HepG2 (cell line): ENCODE data around the gene JPH4. TPM values are rescaled to one million over a fixed set of nuclear protein-coding genes. Genes with fewer than 3 reads are reported as not detected.

Experiments used
- CCAR2 ChIP-seq: fragments of 200-400 bp; formaldehyde crosslinking; optimal IDR thresholded peaks from 2 replicates; pipeline ENCODE3; 2018; ENCODE audit warnings: low read depth, mild to moderate bottlenecking, low read length, moderate library complexity
- CEBPB ChIP-seq: IDR thresholded peaks from 2 replicates; pipeline ENCODE4 v1.6.1; 2011; ENCODE audit warnings: low read depth, low read length, improper control_type of control experiment, borderline replicate concordance
- ETV6 ChIP-seq: sonication (generic); formaldehyde crosslinking; conservative IDR thresholded peaks from 2 replicates; pipeline ENCODE4 v1.4.0; 2020; ENCODE audit warnings: missing genetic modification reagents
- FOXA1 ChIP-seq, 2 experiments: fragments of 450-650 bp in 1 of 2; sonication (generic) in 1 of 2; formaldehyde crosslinking in 1 of 2; IDR thresholded peaks; 2 replicates each; pipeline versions ENCODE4 v1.4.0 to v1.6.1; 2016 to 2020; ENCODE audit warnings: missing genetic modification reagents in 1 of 2
- FOXK1 ChIP-seq: sonication (generic); formaldehyde crosslinking; IDR thresholded peaks from 2 replicates; pipeline ENCODE4 v1.4.0; 2020; ENCODE audit warnings: low read depth, missing genetic modification reagents, borderline replicate concordance
- HCFC1 ChIP-seq: fragments of 150-350 bp; IDR thresholded peaks from 2 replicates; pipeline ENCODE4 v1.6.1; 2014; ENCODE audit warnings: low read depth, low read length
- KLF15 ChIP-seq: sonication (generic); formaldehyde crosslinking; IDR thresholded peaks from 2 replicates; pipeline ENCODE4 v1.8.1; 2023; ENCODE audit warnings: borderline replicate concordance, mild to moderate bottlenecking, inconsistent platforms, missing genetic modification reagents, mixed read lengths
- PAF1 ChIP-seq: IDR thresholded peaks from 2 replicates; pipeline ENCODE4 v1.6.1; 2016; ENCODE audit warnings: missing genetic modification reagents, missing compliant biosample characterization
- TSC22D2 ChIP-seq: sonication (generic); formaldehyde crosslinking; IDR thresholded peaks from 2 replicates; pipeline ENCODE4 v1.5.1; 2020; ENCODE audit warnings: missing genetic modification reagents, mild to moderate bottlenecking, borderline replicate concordance
- ZKSCAN5 ChIP-seq: sonication (generic); formaldehyde crosslinking; IDR thresholded peaks from 2 replicates; pipeline ENCODE4 v1.5.1; 2020; ENCODE audit warnings: mild to moderate bottlenecking, missing genetic modification reagents
- ZNF335 ChIP-seq: sonication (generic); formaldehyde crosslinking; IDR thresholded peaks from 2 replicates; pipeline ENCODE4 v1.4.0; 2020; ENCODE audit warnings: missing genetic modification reagents
- ZNF530 ChIP-seq: sonication (generic); formaldehyde crosslinking; IDR thresholded peaks from 2 replicates; pipeline ENCODE4 v1.5.0; 2020; ENCODE audit warnings: low read depth, mild to moderate bottlenecking, missing genetic modification reagents
- ZNF607 ChIP-seq: sonication (generic); formaldehyde crosslinking; IDR thresholded peaks from 2 replicates; pipeline ENCODE4 v1.5.1; 2020; ENCODE audit warnings: missing genetic modification reagents, mild to moderate bottlenecking, borderline replicate concordance
- ZNF772 ChIP-seq: sonication (generic); formaldehyde crosslinking; IDR thresholded peaks from 2 replicates; pipeline ENCODE4 v1.5.0; 2020; ENCODE audit warnings: mild to moderate bottlenecking, missing genetic modification reagents
- ZSCAN9 ChIP-seq: IDR thresholded peaks from 2 replicates; pipeline ENCODE4 v1.6.1; 2016; ENCODE audit warnings: borderline replicate concordance
- polyA plus RNA-seq, 8 experiments: library from polyadenylated mRNA; depleted of rRNA in 3 of 8; stranded (reverse) in 7 of 8; unstranded in 1 of 8; fragments of >200 nt; fragmentation: Illumina TruSeq in 4 of 8; extraction: Trizol in 4 of 8; gene quantifications; 2 replicates each; pipeline versions ENCODE4 v1.2.1 to v1.2.3, GENCODE V29; 2011 to 2016; ENCODE audit warnings: low read depth in 4 of 8, missing spikeins in 1 of 8, mixed read lengths in 1 of 8; ENCODE audit not compliant: insufficient read depth in 1 of 8
- total RNA-seq, 5 experiments: library from RNA; depleted of rRNA; stranded (reverse); fragments of >200 nt; fragmentation: Illumina TruSeq; extraction: Trizol; gene quantifications; 2 replicates each; pipeline ENCODE4 v1.2.3, GENCODE V29; 2016; ENCODE audit warnings: low read depth in 1 of 5
- TF ChIP-seq, protein P1 (sequence below): sonication (generic); formaldehyde crosslinking; IDR thresholded peaks from 2 replicates; pipeline ENCODE4 v1.5.0; 2020; ENCODE audit warnings: missing genetic modification reagents
- TF ChIP-seq, protein P2 (sequence below): sonication (generic); formaldehyde crosslinking; IDR thresholded peaks from 2 replicates; pipeline ENCODE4 v1.4.0; 2020; ENCODE audit warnings: mild to moderate bottlenecking, missing genetic modification reagents
- TF ChIP-seq, protein P3 (sequence below): sonication (generic); formaldehyde crosslinking; IDR thresholded peaks from 2 replicates; pipeline ENCODE4 v1.8.1; 2023; ENCODE audit warnings: mild to moderate bottlenecking, missing genetic modification reagents
- TF ChIP-seq, protein P4 (sequence below): sonication (generic); formaldehyde crosslinking; IDR thresholded peaks from 2 replicates; pipeline ENCODE4 v1.9.0; 2021; ENCODE audit warnings: missing genetic modification reagents, mild to moderate bottlenecking, borderline replicate concordance
- TF ChIP-seq, protein P5 (sequence below): sonication (generic); formaldehyde crosslinking; IDR thresholded peaks from 2 replicates; pipeline ENCODE4 v1.8.0; 2022; ENCODE audit warnings: missing genetic modification reagents, mild to moderate bottlenecking, borderline replicate concordance

JPH4 gene
- total and polyA plus RNA-seq, 2 of the 13 experiments (the other 11 are each of a cell fraction or from before 2014, with no cell fraction given) = 0.08 to 0.22 TPM

DNA sequence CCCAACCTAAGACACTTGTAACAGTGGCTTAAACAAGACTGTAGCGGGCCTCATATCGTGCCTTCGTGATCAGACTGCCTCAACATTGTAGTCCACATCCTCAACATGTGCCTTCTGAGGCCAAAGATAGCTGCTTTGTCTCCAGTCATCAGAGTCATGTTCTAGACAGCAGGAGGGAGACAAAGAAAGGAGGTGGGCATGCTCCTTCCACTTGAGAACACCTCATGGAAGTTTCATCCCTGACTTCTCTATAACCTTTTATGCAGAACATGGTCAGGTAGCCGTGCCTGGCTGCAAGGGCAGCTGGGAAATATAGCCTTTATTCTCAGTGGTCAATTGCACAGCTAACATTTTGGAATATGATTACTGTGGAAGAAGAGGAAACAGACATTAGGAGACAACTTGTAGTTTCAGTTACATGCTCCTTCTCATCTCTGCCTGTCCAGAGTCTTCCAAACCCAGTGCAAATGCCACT, 32.3 kb upstream of the JPH4 start (continued):
- no peak for TF ChIP-seq KLF15 (CRISPR knock-in tag)
- TF ChIP-seq ZSCAN9 (CRISPR knock-in tag) = no peak
- no peak for TF ChIP-seq HCFC1
- no peak for TF ChIP-seq ZKSCAN5
- TF ChIP-seq, protein P1, sequence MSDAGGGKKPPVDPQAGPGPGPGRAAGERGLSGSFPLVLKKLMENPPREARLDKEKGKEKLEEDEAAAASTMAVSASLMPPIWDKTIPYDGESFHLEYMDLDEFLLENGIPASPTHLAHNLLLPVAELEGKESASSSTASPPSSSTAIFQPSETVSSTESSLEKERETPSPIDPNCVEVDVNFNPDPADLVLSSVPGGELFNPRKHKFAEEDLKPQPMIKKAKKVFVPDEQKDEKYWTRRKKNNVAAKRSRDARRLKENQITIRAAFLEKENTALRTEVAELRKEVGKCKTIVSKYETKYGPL (CRISPR knock-in tag) = no peak
- TF ChIP-seq FOXA1 (IDR thresholded peaks at IDR 0.05) = no peak
- no peak for TF ChIP-seq FOXA1 (CRISPR knock-in tag; IDR thresholded peaks at IDR 0.05)
- TF ChIP-seq, protein P2, sequence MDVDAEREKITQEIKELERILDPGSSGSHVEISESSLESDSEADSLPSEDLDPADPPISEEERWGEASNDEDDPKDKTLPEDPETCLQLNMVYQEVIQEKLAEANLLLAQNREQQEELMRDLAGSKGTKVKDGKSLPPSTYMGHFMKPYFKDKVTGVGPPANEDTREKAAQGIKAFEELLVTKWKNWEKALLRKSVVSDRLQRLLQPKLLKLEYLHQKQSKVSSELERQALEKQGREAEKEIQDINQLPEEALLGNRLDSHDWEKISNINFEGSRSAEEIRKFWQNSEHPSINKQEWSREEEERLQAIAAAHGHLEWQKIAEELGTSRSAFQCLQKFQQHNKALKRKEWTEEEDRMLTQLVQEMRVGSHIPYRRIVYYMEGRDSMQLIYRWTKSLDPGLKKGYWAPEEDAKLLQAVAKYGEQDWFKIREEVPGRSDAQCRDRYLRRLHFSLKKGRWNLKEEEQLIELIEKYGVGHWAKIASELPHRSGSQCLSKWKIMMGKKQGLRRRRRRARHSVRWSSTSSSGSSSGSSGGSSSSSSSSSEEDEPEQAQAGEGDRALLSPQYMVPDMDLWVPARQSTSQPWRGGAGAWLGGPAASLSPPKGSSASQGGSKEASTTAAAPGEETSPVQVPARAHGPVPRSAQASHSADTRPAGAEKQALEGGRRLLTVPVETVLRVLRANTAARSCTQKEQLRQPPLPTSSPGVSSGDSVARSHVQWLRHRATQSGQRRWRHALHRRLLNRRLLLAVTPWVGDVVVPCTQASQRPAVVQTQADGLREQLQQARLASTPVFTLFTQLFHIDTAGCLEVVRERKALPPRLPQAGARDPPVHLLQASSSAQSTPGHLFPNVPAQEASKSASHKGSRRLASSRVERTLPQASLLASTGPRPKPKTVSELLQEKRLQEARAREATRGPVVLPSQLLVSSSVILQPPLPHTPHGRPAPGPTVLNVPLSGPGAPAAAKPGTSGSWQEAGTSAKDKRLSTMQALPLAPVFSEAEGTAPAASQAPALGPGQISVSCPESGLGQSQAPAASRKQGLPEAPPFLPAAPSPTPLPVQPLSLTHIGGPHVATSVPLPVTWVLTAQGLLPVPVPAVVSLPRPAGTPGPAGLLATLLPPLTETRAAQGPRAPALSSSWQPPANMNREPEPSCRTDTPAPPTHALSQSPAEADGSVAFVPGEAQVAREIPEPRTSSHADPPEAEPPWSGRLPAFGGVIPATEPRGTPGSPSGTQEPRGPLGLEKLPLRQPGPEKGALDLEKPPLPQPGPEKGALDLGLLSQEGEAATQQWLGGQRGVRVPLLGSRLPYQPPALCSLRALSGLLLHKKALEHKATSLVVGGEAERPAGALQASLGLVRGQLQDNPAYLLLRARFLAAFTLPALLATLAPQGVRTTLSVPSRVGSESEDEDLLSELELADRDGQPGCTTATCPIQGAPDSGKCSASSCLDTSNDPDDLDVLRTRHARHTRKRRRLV = no peak
- TF ChIP-seq ETV6 = no peak
- no peak for TF ChIP-seq CEBPB
- TF ChIP-seq, protein P3, sequence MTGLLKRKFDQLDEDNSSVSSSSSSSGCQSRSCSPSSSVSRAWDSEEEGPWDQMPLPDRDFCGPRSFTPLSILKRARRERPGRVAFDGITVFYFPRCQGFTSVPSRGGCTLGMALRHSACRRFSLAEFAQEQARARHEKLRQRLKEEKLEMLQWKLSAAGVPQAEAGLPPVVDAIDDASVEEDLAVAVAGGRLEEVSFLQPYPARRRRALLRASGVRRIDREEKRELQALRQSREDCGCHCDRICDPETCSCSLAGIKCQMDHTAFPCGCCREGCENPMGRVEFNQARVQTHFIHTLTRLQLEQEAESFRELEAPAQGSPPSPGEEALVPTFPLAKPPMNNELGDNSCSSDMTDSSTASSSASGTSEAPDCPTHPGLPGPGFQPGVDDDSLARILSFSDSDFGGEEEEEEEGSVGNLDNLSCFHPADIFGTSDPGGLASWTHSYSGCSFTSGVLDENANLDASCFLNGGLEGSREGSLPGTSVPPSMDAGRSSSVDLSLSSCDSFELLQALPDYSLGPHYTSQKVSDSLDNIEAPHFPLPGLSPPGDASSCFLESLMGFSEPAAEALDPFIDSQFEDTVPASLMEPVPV = no peak
- TF ChIP-seq ZNF772 (CRISPR knock-in tag) = no peak; the same call in 1 of the 2 replicates
- no peak for TF ChIP-seq ZNF607
- no peak for TF ChIP-seq PAF1 (CRISPR knock-in tag)
- TF ChIP-seq, protein P4, sequence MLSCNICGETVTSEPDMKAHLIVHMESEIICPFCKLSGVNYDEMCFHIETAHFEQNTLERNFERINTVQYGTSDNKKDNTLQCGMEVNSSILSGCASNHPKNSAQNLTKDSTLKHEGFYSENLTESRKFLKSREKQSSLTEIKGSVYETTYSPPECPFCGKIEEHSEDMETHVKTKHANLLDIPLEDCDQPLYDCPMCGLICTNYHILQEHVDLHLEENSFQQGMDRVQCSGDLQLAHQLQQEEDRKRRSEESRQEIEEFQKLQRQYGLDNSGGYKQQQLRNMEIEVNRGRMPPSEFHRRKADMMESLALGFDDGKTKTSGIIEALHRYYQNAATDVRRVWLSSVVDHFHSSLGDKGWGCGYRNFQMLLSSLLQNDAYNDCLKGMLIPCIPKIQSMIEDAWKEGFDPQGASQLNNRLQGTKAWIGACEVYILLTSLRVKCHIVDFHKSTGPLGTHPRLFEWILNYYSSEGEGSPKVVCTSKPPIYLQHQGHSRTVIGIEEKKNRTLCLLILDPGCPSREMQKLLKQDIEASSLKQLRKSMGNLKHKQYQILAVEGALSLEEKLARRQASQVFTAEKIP (CRISPR knock-in tag) = peak; percentile 86; the same call in 1 of the 2 replicates
- 0 out of 2 replicates have a peak, but pooled peaks have one; percentile 74 for TF ChIP-seq TSC22D2 (CRISPR knock-in tag)
- no peak for TF ChIP-seq ZNF335 (CRISPR knock-in tag)
- peak; percentile 11; the same call in 1 of the 2 replicates for TF ChIP-seq FOXK1 (CRISPR knock-in tag)
- TF ChIP-seq, protein P5, sequence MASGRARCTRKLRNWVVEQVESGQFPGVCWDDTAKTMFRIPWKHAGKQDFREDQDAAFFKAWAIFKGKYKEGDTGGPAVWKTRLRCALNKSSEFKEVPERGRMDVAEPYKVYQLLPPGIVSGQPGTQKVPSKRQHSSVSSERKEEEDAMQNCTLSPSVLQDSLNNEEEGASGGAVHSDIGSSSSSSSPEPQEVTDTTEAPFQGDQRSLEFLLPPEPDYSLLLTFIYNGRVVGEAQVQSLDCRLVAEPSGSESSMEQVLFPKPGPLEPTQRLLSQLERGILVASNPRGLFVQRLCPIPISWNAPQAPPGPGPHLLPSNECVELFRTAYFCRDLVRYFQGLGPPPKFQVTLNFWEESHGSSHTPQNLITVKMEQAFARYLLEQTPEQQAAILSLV (CRISPR knock-in tag) = 0 out of 2 replicates have a peak, but pooled peaks have one; percentile 46
- 0 out of 2 replicates have a peak, but pooled peaks have one; percentile 46 for TF ChIP-seq ZNF530 (CRISPR knock-in tag)
- no peak for TF ChIP-seq CCAR2
